Thyroid gland (tissue), 4 donors: Measurements from ENCODE around the gene NLK. TPM values are rescaled to one million over a fixed set of nuclear protein-coding genes. Genes with fewer than 3 reads are reported as not detected.

Source experiments
- DNase-seq, 2 donors: peaks; one replicate each; pipeline ENCODE4 v3.0.0-alpha.2; 2019
- H3K27ac ChIP-seq, 3 donors: fragments of 200-600 bp; sonication (generic); 1 replicate in 2 of 3; 2 replicates in 1 of 3; pipeline ENCODE4 v1.5.1; 2016 to 2019; ENCODE audit warnings: mild to moderate bottlenecking in 1 of 3, moderate library complexity in 1 of 3
- H3K27me3 ChIP-seq: fragments of 200-600 bp; sonication (generic); one replicate; pipeline ENCODE4 v1.5.1; 2019
- H3K36me3 ChIP-seq, 2 donors: fragments of 200-600 bp; sonication (generic); one replicate each; pipeline ENCODE4 v1.5.1; 2016 to 2019
- H3K4me1 ChIP-seq, 2 donors: fragments of 200-600 bp; sonication (generic); one replicate each; pipeline ENCODE4 v1.5.1; 2017 to 2019
- H3K4me3 ChIP-seq, 3 donors: fragments of 200-600 bp; sonication (generic); replicated peaks in 1 of 3; 1 replicate in 2 of 3; 2 replicates in 1 of 3; pipeline ENCODE4 v1.5.1; 2016; ENCODE audit warnings: mild to moderate bottlenecking in 1 of 3
- H3K9me3 ChIP-seq: fragments of 200-600 bp; sonication (generic); one replicate; pipeline ENCODE4 v1.5.1; 2017
- POLR2A ChIP-seq, 2 donors: fragments of 450-650 bp; IDR thresholded peaks; one replicate each; pipeline ENCODE4 v1.6.1; 2017; ENCODE audit warnings: antibody characterized with exemption in 2 of 2, mild to moderate bottlenecking in 2 of 2, moderate library complexity in 1 of 2
- WGBS, 2 donors: methylation state at CpG; one replicate each; pipeline ENCODE4 v1.1.5; 2017; 5-methylcytosine and 5-hydroxymethylcytosine counted together
- intact Hi-C: fragments of 100-400 bp; cut with DNase I; formaldehyde crosslinking; loops from one replicate; pipeline ENCODE4 v1.15.1; 2023
- total RNA-seq, 4 donors: library from RNA; depleted of rRNA; stranded (reverse); fragments of >200 nt; gene quantifications; one replicate each; pipeline ENCODE4 v1.2.3, GENCODE V29; 2016
- TF ChIP-seq, protein P1 (sequence below), 6 experiments: fragments of 200-600 bp in 3 of 6; fragments of 450-650 bp in 3 of 6; sonication (generic) in 3 of 6; IDR thresholded peaks; one replicate each; pipeline ENCODE4 v1.5.1; 2016 to 2019; ENCODE audit warnings: antibody characterized with exemption in 6 of 6, mild to moderate bottlenecking in 2 of 6, inconsistent platforms in 1 of 6, moderate library complexity in 1 of 6

NLK gene
- total RNA-seq, 4 donors from 2014 or later, result 37.7 to 54.2 (median 46.0) TPM

DNA sequence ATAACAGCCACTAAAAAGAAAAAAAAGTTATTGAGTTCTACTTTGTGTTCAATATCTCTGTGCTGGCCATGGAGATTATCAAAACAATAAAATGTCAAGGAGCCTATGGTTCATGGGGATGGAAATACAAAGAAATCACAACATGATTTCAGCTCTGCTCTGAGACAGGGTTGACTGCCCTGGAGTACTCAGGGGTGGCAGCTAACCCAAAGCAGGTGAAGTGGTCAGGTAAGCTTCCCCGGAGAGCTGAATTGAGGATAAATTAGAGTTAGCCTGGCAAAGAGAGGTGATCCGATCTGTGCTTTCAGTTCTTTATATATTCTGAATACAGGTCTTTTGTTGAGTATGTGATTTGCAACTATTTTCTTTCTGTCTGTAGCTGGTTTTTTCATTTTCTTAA, 157.3 kb downstream of the NLK start:
- peak; percentile 85 for DNase-seq
- peak in 1 of 2 donors; percentile 10 for TF ChIP-seq POLR2A (IDR thresholded peaks at IDR 0.05)
- TF ChIP-seq, protein P1, sequence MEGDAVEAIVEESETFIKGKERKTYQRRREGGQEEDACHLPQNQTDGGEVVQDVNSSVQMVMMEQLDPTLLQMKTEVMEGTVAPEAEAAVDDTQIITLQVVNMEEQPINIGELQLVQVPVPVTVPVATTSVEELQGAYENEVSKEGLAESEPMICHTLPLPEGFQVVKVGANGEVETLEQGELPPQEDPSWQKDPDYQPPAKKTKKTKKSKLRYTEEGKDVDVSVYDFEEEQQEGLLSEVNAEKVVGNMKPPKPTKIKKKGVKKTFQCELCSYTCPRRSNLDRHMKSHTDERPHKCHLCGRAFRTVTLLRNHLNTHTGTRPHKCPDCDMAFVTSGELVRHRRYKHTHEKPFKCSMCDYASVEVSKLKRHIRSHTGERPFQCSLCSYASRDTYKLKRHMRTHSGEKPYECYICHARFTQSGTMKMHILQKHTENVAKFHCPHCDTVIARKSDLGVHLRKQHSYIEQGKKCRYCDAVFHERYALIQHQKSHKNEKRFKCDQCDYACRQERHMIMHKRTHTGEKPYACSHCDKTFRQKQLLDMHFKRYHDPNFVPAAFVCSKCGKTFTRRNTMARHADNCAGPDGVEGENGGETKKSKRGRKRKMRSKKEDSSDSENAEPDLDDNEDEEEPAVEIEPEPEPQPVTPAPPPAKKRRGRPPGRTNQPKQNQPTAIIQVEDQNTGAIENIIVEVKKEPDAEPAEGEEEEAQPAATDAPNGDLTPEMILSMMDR (IDR thresholded peaks at IDR 0.05), result peak in 2 of 6 experiments; percentile 9 to 27
- Histone ChIP-seq H3K9me3 (no peaks in the 10 kb centered on the region), H3K4me1 (peaks cover 40 to 64% of the 10 kb centered on the region in 2 donors), H3K27ac (peak overlapping the region; percentile 62 to 77 (median 74)), H3K36me3 (no peaks in the 10 kb centered on the region), H3K27me3 (no peaks in the 10 kb centered on the region), H3K4me3 (no peak overlapping the region)
- intact Hi-C loops, result no loop called here
- 30 to 41% methylated on average over 2 of the region's 2 CpGs for WGBS, 2 donors

DNA sequence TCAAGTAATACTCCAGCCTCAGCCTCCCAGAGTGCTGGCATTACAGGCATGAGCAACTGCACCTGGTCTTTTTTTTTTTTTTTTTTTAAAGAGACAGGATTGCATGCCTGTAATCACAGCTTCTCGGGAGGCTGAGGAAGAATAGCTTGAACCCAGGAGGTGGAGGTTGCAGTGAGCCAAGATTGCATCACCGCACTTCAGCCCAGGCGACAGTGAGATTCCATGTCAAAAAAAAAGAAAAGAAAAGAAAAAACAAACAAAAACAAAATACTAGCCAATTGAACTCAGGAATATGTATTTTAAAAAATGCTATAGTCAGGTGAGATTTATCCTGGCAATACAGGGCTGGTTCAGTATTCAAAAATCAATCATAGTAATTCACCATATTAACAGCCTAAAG, 158.8 kb downstream of the NLK start:
- no peak for TF ChIP-seq POLR2A (IDR thresholded peaks at IDR 0.05)
- TF ChIP-seq, protein P1 (IDR thresholded peaks at IDR 0.05), result no peak
- Histone ChIP-seq H3K36me3 (no peaks in the 10 kb centered on the region), H3K9me3 (no peaks in the 10 kb centered on the region), H3K27ac (peak overlapping the region in 2 of 3 donors; percentile 62 to 77), H3K4me3 (no peak overlapping the region), H3K4me1 (peaks cover 32 to 67% of the 10 kb centered on the region in 2 donors), H3K27me3 (no peaks in the 10 kb centered on the region)
- intact Hi-C loops, result no loop called here
- WGBS, 2 donors, result 72 to 81% methylated on average over 3 of the region's 3 CpGs
- no peak for DNase-seq

DNA sequence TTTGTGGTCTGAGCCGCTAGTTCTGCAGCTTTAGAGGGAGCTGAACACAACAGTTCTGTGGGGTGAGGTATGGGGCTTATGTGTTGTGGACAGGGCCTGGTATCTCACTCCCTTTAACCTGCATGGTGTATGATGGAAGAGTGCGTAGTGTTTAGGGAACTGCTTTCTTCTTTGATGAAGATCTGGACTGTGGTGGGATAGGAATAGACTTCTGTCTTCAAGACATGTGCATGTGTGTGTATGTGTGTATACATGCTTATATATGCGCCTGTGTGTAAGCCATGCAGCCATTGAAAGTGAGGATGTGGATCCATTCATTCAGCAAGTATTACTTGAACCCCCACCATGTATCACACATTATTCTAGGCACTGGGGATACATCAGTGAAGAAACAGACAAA, 161.8 kb downstream of the NLK start:
- Histone ChIP-seq H3K9me3 (no peaks in the 10 kb centered on the region), H3K36me3 (no peaks in the 10 kb centered on the region), H3K4me1 (peaks cover 22 to 44% of the 10 kb centered on the region in 2 donors), H3K27ac (peak overlapping the region; percentile 53 to 69 (median 61)), H3K27me3 (no peaks in the 10 kb centered on the region), H3K4me3 (no peak overlapping the region)
- intact Hi-C loops, result no loop called here
- DNase-seq, result no peak
- no peak for TF ChIP-seq POLR2A (IDR thresholded peaks at IDR 0.05)
- TF ChIP-seq, protein P1 (IDR thresholded peaks at IDR 0.05), result no peak
- WGBS, 2 donors, result 93 to 100% methylated on average over 3 of the region's 3 CpGs

DNA sequence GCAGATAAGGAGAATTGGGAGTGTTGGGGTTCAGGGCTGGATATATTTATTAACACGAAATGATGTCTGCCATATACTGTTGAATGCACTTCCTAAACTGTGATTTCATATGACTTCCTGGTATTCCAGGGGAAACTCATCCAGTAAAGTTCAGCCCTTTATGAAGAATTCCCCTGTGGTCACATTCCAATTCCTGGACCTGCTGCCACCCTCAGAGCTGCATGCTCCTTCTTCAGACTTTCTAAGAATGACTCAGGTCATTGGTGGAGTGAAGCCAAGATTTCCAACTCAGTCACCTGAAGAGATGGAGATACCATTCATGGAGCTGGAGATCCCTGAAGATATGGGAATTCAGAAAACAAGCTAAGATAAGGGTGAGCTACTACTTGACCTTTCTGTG, 162.3 kb downstream of the NLK start:
- no peaks in the 10 kb centered on the region for H3K9me3 ChIP-seq
- intact Hi-C loops, result no loop called here
- H3K36me3 ChIP-seq, result no peaks in the 10 kb centered on the region
- H3K27me3 ChIP-seq, result no peaks in the 10 kb centered on the region
- peaks cover 22 to 42% of the 10 kb centered on the region in 2 donors for H3K4me1 ChIP-seq
- DNase-seq, result peak; percentile 36 to 39
- 80 to 86% methylated on average over 1 of the region's 1 CpG for WGBS, 2 donors
- no peak for TF ChIP-seq POLR2A (IDR thresholded peaks at IDR 0.05)
- TF ChIP-seq, protein P1 (IDR thresholded peaks at IDR 0.05), result no peak
- peak overlapping the region in 2 of 3 donors; percentile 53 to 69 for H3K27ac ChIP-seq
- H3K4me3 ChIP-seq, result no peak overlapping the region

DNA sequence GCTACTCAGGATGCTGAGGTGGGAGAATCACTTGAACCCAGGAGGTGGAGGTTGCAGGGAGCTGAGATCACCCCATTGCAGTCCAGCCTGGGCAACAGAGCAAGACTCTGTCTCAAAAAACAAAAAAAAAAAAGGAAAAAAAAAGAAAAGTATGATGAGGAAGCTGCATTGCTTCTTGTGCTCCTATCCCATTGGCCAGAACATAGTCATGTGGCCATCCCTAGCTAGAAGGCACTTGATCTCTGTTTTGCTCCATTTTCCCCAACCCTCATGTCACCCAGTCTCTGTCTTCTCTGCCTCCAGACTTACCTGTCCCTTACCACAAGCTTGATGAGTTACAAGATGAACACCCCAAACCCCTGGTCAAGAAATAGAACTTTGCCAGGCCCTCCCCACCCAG, 163.8 kb downstream of the NLK start:
- TF ChIP-seq, protein P1 (IDR thresholded peaks at IDR 0.05), result no peak
- no peak for TF ChIP-seq POLR2A (IDR thresholded peaks at IDR 0.05)
- Histone ChIP-seq H3K4me3 (no peak overlapping the region), H3K27me3 (no peaks in the 10 kb centered on the region), H3K36me3 (no peaks in the 10 kb centered on the region), H3K27ac (no peak overlapping the region), H3K9me3 (no peaks in the 10 kb centered on the region), H3K4me1 (peaks cover 12 to 31% of the 10 kb centered on the region in 2 donors)
- intact Hi-C loops, result no loop called here
- no peak for DNase-seq
